Measurements from ENCODE around the gene TMPRSS11B. TPM values are rescaled to one million over a fixed set of nuclear protein-coding genes. Genes with fewer than 3 reads are reported as not detected.

The TMPRSS11B gene
- total RNA-seq, 1 experiment from 2014 or later = not detected

DNA sequence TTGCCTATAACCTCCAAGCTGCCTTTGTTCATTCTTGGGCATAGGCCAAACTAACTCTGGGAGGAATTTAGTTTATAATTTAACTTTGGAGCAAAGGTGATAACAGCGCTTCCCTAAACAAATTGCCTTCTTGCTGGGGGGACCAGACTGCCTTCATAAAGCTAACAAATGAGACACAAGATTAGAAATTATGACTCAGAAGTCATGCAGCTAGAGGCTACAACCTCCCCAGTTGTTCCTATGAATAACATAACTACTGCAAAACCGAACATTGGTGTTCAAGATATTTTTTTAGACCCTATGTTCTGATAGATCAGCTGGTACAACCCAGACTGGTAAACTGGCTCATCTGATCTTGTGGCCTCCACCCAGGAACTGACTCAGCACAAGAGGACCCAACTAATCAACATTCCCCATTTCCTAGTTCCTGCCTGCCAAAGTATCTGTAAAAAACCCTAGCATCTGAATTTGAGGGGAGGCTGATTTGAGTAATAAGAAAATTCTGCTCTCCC is 22.0 kb upstream of the TMPRSS11B start:
- H3K27ac ChIP-seq (ENCODE audit: low read length) = no peak overlapping the region
- no peaks in the 10 kb centered on the region for H3K9me2 ChIP-seq (replicated peaks; ENCODE audit: low read length)
- peaks cover 15% of the 10 kb centered on the region for H3K4me1 ChIP-seq (ENCODE audit: insufficient read depth, low read length)
- no peaks in the 10 kb centered on the region for H3F3A ChIP-seq (ENCODE audit: low read length, unreplicated experiment)
- ChIA-PET POLR2A (ENCODE audit: unreplicated experiment) (no interaction called here), CTCF (no interaction called here)
- no peak overlapping the region for H3K9ac ChIP-seq (ENCODE audit: low read length)
- no peak overlapping the region for H3K4me3 ChIP-seq (ENCODE audit: low read length)
- H3K36me3 ChIP-seq (ENCODE audit: low read depth, low read length) = no peaks in the 10 kb centered on the region
- no peaks in the 10 kb centered on the region for H3K79me2 ChIP-seq (ENCODE audit: low read length)
- intact Hi-C loops (cut with micrococcal nuclease) = no loop called here
- ATAC-seq = peak; percentile 41
- H3K27me3 ChIP-seq (ENCODE audit: low read length) = no peaks in the 10 kb centered on the region
- no peaks in the 10 kb centered on the region for H3K9me3 ChIP-seq (ENCODE audit: low read length)
- H2AFZ ChIP-seq (ENCODE audit: low read length) = peak overlapping the region; percentile 5; the same call in 1 of the 2 replicates
- no peak for TF ChIP-seq EZH2phosphoT487 (IDR thresholded peaks at IDR 0.05; ENCODE audit: borderline replicate concordance, low read length)
- no TSS peak for BruUV-seq (replicated peaks)
- H4K20me1 ChIP-seq (ENCODE audit: low read length) = no peaks in the 10 kb centered on the region
- H3K4me2 ChIP-seq (ENCODE audit: low read length) = peak overlapping the region; percentile 2; the same call in 1 of the 2 replicates
- peak; percentile 65 for DNase-seq

DNA sequence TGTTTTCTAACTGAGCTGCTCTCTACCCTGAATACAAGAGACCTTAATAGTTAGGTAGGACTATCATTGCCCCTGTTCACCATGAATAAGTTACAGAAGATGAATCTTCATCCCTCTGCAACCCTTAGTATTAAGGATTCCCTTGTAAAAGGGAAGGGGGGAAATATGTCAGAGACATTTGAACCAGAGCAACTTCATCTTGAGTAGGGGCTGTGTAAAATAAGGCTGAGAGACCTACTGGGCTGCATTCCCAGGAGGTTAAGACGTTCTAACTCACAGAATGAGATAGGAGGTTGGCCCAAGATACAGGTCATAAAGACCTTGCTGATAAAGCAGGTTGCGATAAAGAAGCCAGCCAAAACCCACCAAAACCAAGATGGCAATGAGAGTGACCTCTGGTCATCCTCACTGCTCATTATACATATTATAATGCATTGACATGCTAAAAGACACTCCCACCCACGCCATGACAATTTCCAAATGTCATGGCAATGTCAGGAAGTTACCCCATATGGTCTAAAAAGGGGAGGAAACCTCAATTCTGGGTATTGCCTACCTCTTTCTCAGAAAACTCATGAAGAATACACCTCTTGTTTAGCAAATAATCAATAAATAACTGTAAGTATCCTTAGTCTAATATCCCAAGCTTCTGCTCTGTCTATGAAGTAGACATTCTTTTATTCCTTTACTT is 19.5 kb upstream of the TMPRSS11B start:
- Histone ChIP-seq H3K4me2 (ENCODE audit: low read length) (no peak overlapping the region), H3K4me1 (ENCODE audit: insufficient read depth, low read length) (peaks cover 11% of the 10 kb centered on the region), H3K79me2 (ENCODE audit: low read length) (no peaks in the 10 kb centered on the region), H3K9me2 (replicated peaks; ENCODE audit: low read length) (no peaks in the 10 kb centered on the region), H3K9ac (ENCODE audit: low read length) (no peak overlapping the region), H3K9me3 (ENCODE audit: low read length) (no peaks in the 10 kb centered on the region), H3K36me3 (ENCODE audit: low read depth, low read length) (no peaks in the 10 kb centered on the region), H4K20me1 (ENCODE audit: low read length) (no peaks in the 10 kb centered on the region), H3K27ac (ENCODE audit: low read length) (no peak overlapping the region), H2AFZ (ENCODE audit: low read length) (no peak overlapping the region), H3K27me3 (ENCODE audit: low read length) (no peaks in the 10 kb centered on the region), H3K4me3 (ENCODE audit: low read length) (no peak overlapping the region), H3F3A (ENCODE audit: low read length, unreplicated experiment) (no peaks in the 10 kb centered on the region)
- ATAC-seq (no peak), DNase-seq (no peak)
- POLR2A ChIA-PET (ENCODE audit: unreplicated experiment) = no interaction called here
- CTCF ChIA-PET = no interaction called here
- TF ChIP-seq EZH2phosphoT487 (IDR thresholded peaks at IDR 0.05; ENCODE audit: borderline replicate concordance, low read length) (no peak), EZH2 (IDR thresholded peaks at IDR 0.05; ENCODE audit: low read length, unreplicated experiment) (no peak)
- TF ChIP-seq, protein P1, sequence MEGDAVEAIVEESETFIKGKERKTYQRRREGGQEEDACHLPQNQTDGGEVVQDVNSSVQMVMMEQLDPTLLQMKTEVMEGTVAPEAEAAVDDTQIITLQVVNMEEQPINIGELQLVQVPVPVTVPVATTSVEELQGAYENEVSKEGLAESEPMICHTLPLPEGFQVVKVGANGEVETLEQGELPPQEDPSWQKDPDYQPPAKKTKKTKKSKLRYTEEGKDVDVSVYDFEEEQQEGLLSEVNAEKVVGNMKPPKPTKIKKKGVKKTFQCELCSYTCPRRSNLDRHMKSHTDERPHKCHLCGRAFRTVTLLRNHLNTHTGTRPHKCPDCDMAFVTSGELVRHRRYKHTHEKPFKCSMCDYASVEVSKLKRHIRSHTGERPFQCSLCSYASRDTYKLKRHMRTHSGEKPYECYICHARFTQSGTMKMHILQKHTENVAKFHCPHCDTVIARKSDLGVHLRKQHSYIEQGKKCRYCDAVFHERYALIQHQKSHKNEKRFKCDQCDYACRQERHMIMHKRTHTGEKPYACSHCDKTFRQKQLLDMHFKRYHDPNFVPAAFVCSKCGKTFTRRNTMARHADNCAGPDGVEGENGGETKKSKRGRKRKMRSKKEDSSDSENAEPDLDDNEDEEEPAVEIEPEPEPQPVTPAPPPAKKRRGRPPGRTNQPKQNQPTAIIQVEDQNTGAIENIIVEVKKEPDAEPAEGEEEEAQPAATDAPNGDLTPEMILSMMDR (conservative IDR thresholded peaks at IDR 0.05; ENCODE audit: low read depth, low read length) = no peak
- intact Hi-C loops (cut with micrococcal nuclease) = no loop called here
- no TSS peak for BruUV-seq (replicated peaks)

DNA sequence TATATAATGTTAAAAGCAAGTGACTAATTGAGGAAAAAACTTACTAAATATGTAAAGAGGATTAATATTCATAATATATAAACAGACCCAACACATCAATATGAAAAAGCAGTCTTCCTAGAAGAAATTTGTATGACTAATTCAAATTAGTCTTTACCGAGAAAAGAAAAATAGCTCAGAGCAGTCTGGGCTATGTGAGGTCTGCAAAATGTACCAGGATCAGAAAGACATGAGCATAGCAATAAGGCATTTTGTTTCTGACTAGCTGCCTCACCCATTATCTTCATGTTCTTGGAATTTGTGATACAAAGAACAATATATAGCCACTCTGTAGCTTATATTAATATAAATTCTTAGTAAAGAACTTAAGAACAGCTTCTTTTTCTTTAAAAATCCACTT is 13.7 kb upstream of the TMPRSS11B start:
- H3K4me2 ChIP-seq (ENCODE audit: low read length) = no peak overlapping the region
- no peaks in the 10 kb centered on the region for H4K20me1 ChIP-seq (ENCODE audit: low read length)
- no peaks in the 10 kb centered on the region for H3K36me3 ChIP-seq (ENCODE audit: low read depth, low read length)
- H3K4me3 ChIP-seq (ENCODE audit: low read length) = no peak overlapping the region
- H3F3A ChIP-seq (ENCODE audit: low read length, unreplicated experiment) = no peaks in the 10 kb centered on the region
- no peak overlapping the region for H3K27ac ChIP-seq (ENCODE audit: low read length)
- DNase-seq = no peak
- H2AFZ ChIP-seq (ENCODE audit: low read length) = no peak overlapping the region
- no TSS peak for BruUV-seq (replicated peaks)
- TF ChIP-seq EZH2phosphoT487 (IDR thresholded peaks at IDR 0.05; ENCODE audit: borderline replicate concordance, low read length) (no peak), EZH2 (IDR thresholded peaks at IDR 0.05; ENCODE audit: low read length, unreplicated experiment) (no peak)
- TF ChIP-seq, protein P1 (conservative IDR thresholded peaks at IDR 0.05; ENCODE audit: low read depth, low read length) = no peak
- ATAC-seq = no peak
- intact Hi-C loops (cut with micrococcal nuclease) = no loop called here
- no peaks in the 10 kb centered on the region for H3K9me2 ChIP-seq (replicated peaks; ENCODE audit: low read length)
- ChIA-PET CTCF (no interaction called here), POLR2A (ENCODE audit: unreplicated experiment) (no interaction called here)
- no peaks in the 10 kb centered on the region for H3K9me3 ChIP-seq (ENCODE audit: low read length)
- no peak overlapping the region for H3K9ac ChIP-seq (ENCODE audit: low read length)
- H3K79me2 ChIP-seq (ENCODE audit: low read length) = no peaks in the 10 kb centered on the region
- no peaks in the 10 kb centered on the region for H3K27me3 ChIP-seq (ENCODE audit: low read length)
- no peaks in the 10 kb centered on the region for H3K4me1 ChIP-seq (ENCODE audit: insufficient read depth, low read length)

Measured in PC-3 (cell line).